Pancreas (tissue), 10 donors: ENCODE measurements around the gene CLEC4C. TPM values are rescaled to one million over a fixed set of nuclear protein-coding genes. Genes with fewer than 3 reads are reported as not detected.

ENCODE experiments used
- ATAC-seq, 4 donors: fragments of 200-7000 bp; cut with Tn5 transposase; one replicate each; pipeline versions ENCODE4 v1.8.0 to v1.9.1; 2020; ENCODE audit warnings: mild to moderate bottlenecking in 4 of 4, moderate library complexity in 4 of 4
- DNase-seq, 6 donors: peaks; one replicate each; pipeline ENCODE4 v3.0.0-alpha.2; 2020
- FAIRE-seq: peaks from 2 replicates; lab custom pipeline; 2012; peaks lifted over from hg19 to GRCh38; lab: Jason Lieb, UNC
- H3K27ac ChIP-seq, 4 donors: fragments of 200-600 bp; sonication (generic); 1 replicate in 3 of 4; 2 replicates in 1 of 4; pipeline versions ENCODE4 v1.5.0 to v1.8.0; 2020
- H3K27me3 ChIP-seq, 4 donors: fragments of 200-600 bp; one replicate each; pipeline ENCODE4 v1.8.0; 2021
- H3K36me3 ChIP-seq, 3 donors: fragments of 200-600 bp; sonication (generic) in 1 of 3; one replicate each; pipeline versions ENCODE4 v1.5.0 to v1.8.0; 2020 to 2021
- H3K4me1 ChIP-seq, 3 donors: fragments of 200-600 bp; one replicate each; pipeline ENCODE4 v1.8.0; 2021
- H3K4me3 ChIP-seq, 4 donors: fragments of 200-600 bp; sonication (generic) in 2 of 4; one replicate each; pipeline versions ENCODE4 v1.5.0 to v1.8.0; 2020 to 2021
- H3K9me3 ChIP-seq, 4 donors: fragments of 200-600 bp; one replicate each; pipeline ENCODE4 v1.8.0; 2021
- WGBS, 2 donors: extraction: QIAGEN DNeasy Blood & Tissue Kit; methylation state at CpG; one replicate each; pipeline ENCODE4 v1.1.7; 2013; 5-methylcytosine and 5-hydroxymethylcytosine counted together
- intact Hi-C, 3 donors: fragments of 100-400 bp; cut with DNase I; formaldehyde crosslinking; loops; one replicate each; pipeline versions ENCODE4 v1.11.1 to v1.14.2; 2022
- polyA plus RNA-seq, 2 donors: library from polyadenylated mRNA; stranded (reverse); fragments of 200-250 nt; gene quantifications; one replicate each; pipeline ENCODE4 v1.2.3, GENCODE V29; 2013
- total RNA-seq, 6 donors: library from RNA; stranded (reverse); fragmentation: NEBNext Ultra II Directional in 4 of 6; extraction: Animal tissue kit (Norgen Biotek cat#: 25700) in 4 of 6; gene quantifications; one replicate each; pipeline versions ENCODE4 v1.2.1 to v1.2.4, GENCODE V29; 2021 to 2023
- TF ChIP-seq, protein P1 (sequence below), 4 donors: fragments of 200-600 bp; sonication (generic) in 3 of 4; IDR thresholded peaks; one replicate each; pipeline versions ENCODE4 v1.5.0 to v1.8.0; 2021; ENCODE audit warnings: antibody characterized with exemption in 4 of 4
- donor health status: healthy with polysubstance abuse.
- donor health status: DM: no; HTN: no; CAD: no; lungs with moderate emphysema.
- donor health status: DM: no; HTN: no; CAD: no.
- donor health status: control.
- donor health status: control.
- donor health status: Bipolar disorder and iron deficiency.
- donor health status: DM: yes; HTN: yes; CAD: no.
- donor health status: DM: no; HTN: no; CAD: no.
- donor health status: DM: no; HTN: no; CAD: no.
- donor health status: DM: yes; HTN: yes; CAD: no.

The CLEC4C gene
- total and polyA plus RNA-seq, 8 donors, result not detected

DNA sequence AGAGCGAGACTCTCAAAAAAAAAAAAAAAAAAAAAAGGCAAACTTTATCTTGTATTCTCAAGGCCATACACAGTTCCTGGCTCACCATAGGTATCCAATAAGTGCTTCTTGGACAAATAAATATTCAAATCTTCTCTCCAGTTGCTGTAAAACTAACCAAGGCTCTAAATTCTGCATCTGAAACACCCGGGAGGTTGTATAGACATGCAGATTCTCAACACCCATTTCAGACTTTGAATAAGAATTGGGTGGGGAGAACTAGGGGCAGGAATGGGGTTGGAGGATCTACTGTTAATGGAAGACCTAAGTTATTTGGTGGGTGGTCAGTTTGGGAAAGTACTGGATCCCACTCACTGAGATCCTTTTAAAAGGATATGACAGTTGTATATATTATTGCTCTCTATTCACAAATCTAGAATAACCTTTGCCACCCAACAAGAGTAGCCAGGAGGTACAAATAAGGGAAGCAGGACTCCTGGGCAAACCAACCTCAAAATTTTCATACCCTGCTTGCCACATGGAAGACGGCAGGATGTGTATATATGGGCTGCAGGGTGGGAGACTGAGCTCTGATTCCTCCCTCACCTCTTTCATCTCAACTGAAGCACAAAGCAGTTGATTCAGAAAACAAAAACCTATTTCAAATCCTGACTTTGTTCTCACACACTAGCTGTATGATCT lies 52.5 kb downstream of the CLEC4C start:
- intact Hi-C loops, result no loop called here
- H3K4me3 ChIP-seq, result no peak overlapping the region
- no peaks in the 10 kb centered on the region for H3K9me3 ChIP-seq
- no peaks in the 10 kb centered on the region for H3K4me1 ChIP-seq
- DNase-seq (no peak), FAIRE-seq (no peak), ATAC-seq (no peak)
- no peak overlapping the region for H3K27ac ChIP-seq
- TF ChIP-seq, protein P1, sequence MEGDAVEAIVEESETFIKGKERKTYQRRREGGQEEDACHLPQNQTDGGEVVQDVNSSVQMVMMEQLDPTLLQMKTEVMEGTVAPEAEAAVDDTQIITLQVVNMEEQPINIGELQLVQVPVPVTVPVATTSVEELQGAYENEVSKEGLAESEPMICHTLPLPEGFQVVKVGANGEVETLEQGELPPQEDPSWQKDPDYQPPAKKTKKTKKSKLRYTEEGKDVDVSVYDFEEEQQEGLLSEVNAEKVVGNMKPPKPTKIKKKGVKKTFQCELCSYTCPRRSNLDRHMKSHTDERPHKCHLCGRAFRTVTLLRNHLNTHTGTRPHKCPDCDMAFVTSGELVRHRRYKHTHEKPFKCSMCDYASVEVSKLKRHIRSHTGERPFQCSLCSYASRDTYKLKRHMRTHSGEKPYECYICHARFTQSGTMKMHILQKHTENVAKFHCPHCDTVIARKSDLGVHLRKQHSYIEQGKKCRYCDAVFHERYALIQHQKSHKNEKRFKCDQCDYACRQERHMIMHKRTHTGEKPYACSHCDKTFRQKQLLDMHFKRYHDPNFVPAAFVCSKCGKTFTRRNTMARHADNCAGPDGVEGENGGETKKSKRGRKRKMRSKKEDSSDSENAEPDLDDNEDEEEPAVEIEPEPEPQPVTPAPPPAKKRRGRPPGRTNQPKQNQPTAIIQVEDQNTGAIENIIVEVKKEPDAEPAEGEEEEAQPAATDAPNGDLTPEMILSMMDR (IDR thresholded peaks at IDR 0.05), result no peak
- 50 to 59% methylated on average over 3 of the region's 3 CpGs for WGBS, 2 donors
- H3K27me3 ChIP-seq, result no peaks in the 10 kb centered on the region
- no peaks in the 10 kb centered on the region for H3K36me3 ChIP-seq

DNA sequence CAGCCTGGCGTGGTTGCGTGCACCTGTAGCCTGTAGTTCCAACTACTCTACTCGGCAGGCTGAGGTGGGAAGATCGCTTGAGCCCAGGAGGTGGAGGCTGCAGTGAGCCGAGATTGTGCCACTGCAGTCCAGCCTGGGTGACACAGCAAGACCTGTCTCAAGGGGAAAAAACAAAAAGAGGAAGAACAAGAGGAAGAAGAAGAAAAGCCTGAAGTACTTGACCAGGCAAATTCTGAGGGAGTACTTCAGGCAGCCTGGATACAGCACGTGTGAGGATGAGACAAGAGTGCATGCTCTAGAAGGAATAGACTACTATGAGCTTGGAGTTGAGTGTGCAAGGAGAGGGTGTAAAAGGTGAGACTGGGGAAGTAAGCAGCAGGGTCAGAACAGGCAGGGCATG lies 53.4 kb downstream of the CLEC4C start:
- FAIRE-seq (no peak), DNase-seq (no peak), ATAC-seq (peak in 1 of 4 donors; percentile 20)
- Histone ChIP-seq H3K4me1 (no peaks in the 10 kb centered on the region), H3K27me3 (no peaks in the 10 kb centered on the region), H3K9me3 (no peaks in the 10 kb centered on the region), H3K36me3 (no peaks in the 10 kb centered on the region), H3K4me3 (no peak overlapping the region), H3K27ac (no peak overlapping the region)
- intact Hi-C loops, result no loop called here
- TF ChIP-seq, protein P1 (IDR thresholded peaks at IDR 0.05), result no peak
- WGBS, 2 donors, result 83 to 90% methylated on average over 6 of the region's 6 CpGs

DNA sequence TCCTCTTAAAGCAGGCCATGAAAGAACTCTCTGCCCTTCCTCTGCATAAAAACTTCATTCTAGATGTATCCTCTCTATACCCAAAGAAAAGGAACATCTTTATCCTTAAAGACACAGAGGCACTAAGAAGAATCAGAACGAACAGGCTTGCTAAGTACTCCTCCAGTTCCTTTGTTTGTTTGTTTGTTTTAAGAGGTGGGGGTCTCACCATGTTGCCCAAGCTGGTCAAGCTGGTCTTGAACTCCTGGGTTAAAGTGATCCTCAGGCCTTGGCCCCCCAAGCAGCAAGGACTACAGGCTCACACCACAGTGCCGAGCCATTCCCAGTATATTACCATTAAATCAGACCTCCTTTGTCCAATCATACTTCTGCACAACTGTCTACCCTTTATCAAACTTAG lies 65.6 kb downstream of the CLEC4C start:
- intact Hi-C loops, result no loop called here
- H3K4me1 ChIP-seq, result no peaks in the 10 kb centered on the region
- TF ChIP-seq, protein P1 (IDR thresholded peaks at IDR 0.05), result no peak
- FAIRE-seq (no peak), ATAC-seq (no peak), DNase-seq (no peak)
- H3K9me3 ChIP-seq, result no peaks in the 10 kb centered on the region
- H3K27ac ChIP-seq, result no peak overlapping the region
- no peaks in the 10 kb centered on the region for H3K27me3 ChIP-seq
- H3K36me3 ChIP-seq, result no peaks in the 10 kb centered on the region
- 70 to 76% methylated on average over 2 of the region's 2 CpGs for WGBS, 2 donors
- H3K4me3 ChIP-seq, result no peak overlapping the region

Other genes with a start within 250 kb of the CLEC4C start
- gene CD163, start 243.6 kb downstream of the CLEC4C start, total RNA-seq, result 10 to 100 TPM in 4 of 6 donors, 1 to 10 TPM in 2; 5.3 to 77.0 (median 18.5) TPM
- 1 to 10 TPM; 4.7 to 8.5 TPM for gene CD163, start 243.6 kb downstream of the CLEC4C start, polyA plus RNA-seq
- under 1 TPM in 1 of 6 donors, not detected in 5; 0.20 TPM for gene APOBEC1, start 81.5 kb downstream of the CLEC4C start, total RNA-seq
- gene APOBEC1, start 81.5 kb downstream of the CLEC4C start, polyA plus RNA-seq, result not detected
- not detected for gene GDF3, start 51.6 kb downstream of the CLEC4C start, total RNA-seq
- under 1 TPM in 1 of 2 donors, not detected in 1; 0.07 TPM for gene GDF3, start 51.6 kb downstream of the CLEC4C start, polyA plus RNA-seq
- not detected for gene DPPA3, start 35.9 kb downstream of the CLEC4C start, total RNA-seq
- not detected for gene DPPA3, start 35.9 kb downstream of the CLEC4C start, polyA plus RNA-seq
- not detected for gene NANOGNB, start 17.8 kb upstream of the CLEC4C start, total RNA-seq
- gene NANOGNB, start 17.8 kb upstream of the CLEC4C start, polyA plus RNA-seq, result not detected
- under 1 TPM in 5 of 6 donors, not detected in 1; 0.06 to 0.28 (median 0.28) TPM for gene NANOG, start 42.0 kb upstream of the CLEC4C start, total RNA-seq
- gene NANOG, start 42.0 kb upstream of the CLEC4C start, polyA plus RNA-seq, result under 1 TPM; 0.04 to 0.09 TPM
- gene SLC2A14, start 125.5 kb upstream of the CLEC4C start, total RNA-seq, result 1 to 10 TPM; 4.3 to 8.1 (median 6.1) TPM
- gene SLC2A14, start 125.5 kb upstream of the CLEC4C start, polyA plus RNA-seq, result 1 to 10 TPM; 6.3 to 8.0 TPM
- 10 to 100 TPM in 2 of 6 donors, 1 to 10 TPM in 4; 2.8 to 28.5 (median 5.6) TPM for gene SLC2A3, start 188.8 kb upstream of the CLEC4C start, total RNA-seq
- gene SLC2A3, start 188.8 kb upstream of the CLEC4C start, polyA plus RNA-seq, result 1 to 10 TPM; 1.9 to 6.3 TPM